22Rv1 (cell line): ENCODE measurements around the gene WFDC2.

ENCODE experiments used
- CTCF ChIP-seq: fragments of 450-650 bp; IDR thresholded peaks from 2 replicates; pipeline ENCODE4 v1.5.1; 2017; ENCODE audit warnings: mild to moderate bottlenecking
- ZFX ChIP-seq: fragments of 450-650 bp; IDR thresholded peaks from 2 replicates; pipeline ENCODE4 v1.6.1; 2017; ENCODE audit warnings: antibody characterized with exemption, borderline replicate concordance

DNA sequence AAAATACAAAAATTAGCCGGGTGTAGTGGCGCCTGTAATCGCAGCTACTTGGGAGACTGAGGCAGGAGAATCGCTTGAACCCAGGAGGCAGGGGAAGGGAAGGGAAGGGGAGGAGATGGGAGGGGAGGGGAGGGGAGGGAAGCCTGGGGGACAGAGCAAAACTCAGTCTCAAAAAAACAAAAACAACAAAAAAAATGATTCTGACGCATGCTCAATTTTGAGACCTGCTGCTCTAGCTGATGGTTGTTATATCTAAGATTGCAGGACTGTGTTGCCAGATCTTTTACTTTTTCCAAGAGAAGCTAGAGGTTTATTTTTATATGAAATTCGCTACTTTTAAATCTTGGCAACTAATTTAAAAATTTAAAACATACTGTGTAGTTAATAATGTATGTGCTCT lies 2.4 kb upstream of the WFDC2 start:
- TF ChIP-seq CTCF, result no peak
- no peak for TF ChIP-seq ZFX
